ENCODE data around the gene PTGR3.

Gene PTGR3

GRCh38 chr18:75183524-75183923 is 25.4 kb downstream of the PTGR3 start (continued):
- TF ChIP-seq CSRNP3 (CRISPR knock-in tag; IDR thresholded peaks at IDR 0.05) (no peak), PPARA (CRISPR knock-in tag; IDR thresholded peaks at IDR 0.05; ENCODE audit: borderline replicate concordance) (no peak), POU6F1 (CRISPR knock-in tag; IDR thresholded peaks at IDR 0.05; ENCODE audit: borderline replicate concordance, low read depth) (no peak), PATZ1 (CRISPR knock-in tag; IDR thresholded peaks at IDR 0.05; ENCODE audit: borderline replicate concordance) (no peak), ARNTL (CRISPR knock-in tag; IDR thresholded peaks at IDR 0.05; ENCODE audit: borderline replicate concordance, low read depth) (no peak), TCF4 (CRISPR knock-in tag; IDR thresholded peaks at IDR 0.05; ENCODE audit: borderline replicate concordance) (no peak)

GRCh38 chr18:75179819-75180600 is 28.9 kb downstream of the PTGR3 start:
- ATAC-seq = no peak

GRCh38 chr18:75178376-75178775 is 30.6 kb downstream of the PTGR3 start:
- no peak for ATAC-seq
- TF ChIP-seq ZFP3 (CRISPR knock-in tag; IDR thresholded peaks at IDR 0.05) = no peak
- no peak for TF ChIP-seq CSRNP3 (CRISPR knock-in tag; IDR thresholded peaks at IDR 0.05)
- TF ChIP-seq TSHZ2 (CRISPR knock-in tag; IDR thresholded peaks at IDR 0.05) = no peak
- TF ChIP-seq ZFP30 (CRISPR knock-in tag; IDR thresholded peaks at IDR 0.05) = no peak
- TF ChIP-seq PPARA (CRISPR knock-in tag; IDR thresholded peaks at IDR 0.05; ENCODE audit: borderline replicate concordance) = no peak

More at GRCh38 chr18:75179819-75180600, 28.9 kb downstream of the PTGR3 start:
- TF ChIP-seq CSDC2 (CRISPR knock-in tag; IDR thresholded peaks at IDR 0.05) (no peak), ZNF8 (CRISPR knock-in tag; IDR thresholded peaks at IDR 0.05) (no peak), ESRRG (CRISPR knock-in tag; IDR thresholded peaks at IDR 0.05) (no peak), BACH2 (CRISPR knock-in tag; IDR thresholded peaks at IDR 0.05; ENCODE audit: borderline replicate concordance) (no peak), PPARA (CRISPR knock-in tag; IDR thresholded peaks at IDR 0.05; ENCODE audit: borderline replicate concordance) (no peak), SNAI2 (CRISPR knock-in tag; IDR thresholded peaks at IDR 0.05) (no peak), ZFP30 (CRISPR knock-in tag; IDR thresholded peaks at IDR 0.05) (no peak), TCF4 (CRISPR knock-in tag; IDR thresholded peaks at IDR 0.05; ENCODE audit: borderline replicate concordance) (no peak), ARNTL (CRISPR knock-in tag; IDR thresholded peaks at IDR 0.05; ENCODE audit: borderline replicate concordance, low read depth) (no peak), CREB5 (CRISPR knock-in tag; IDR thresholded peaks at IDR 0.05; ENCODE audit: low read depth) (no peak), ISL1 (CRISPR knock-in tag; IDR thresholded peaks at IDR 0.05) (no peak), GLIS3 (CRISPR knock-in tag; IDR thresholded peaks at IDR 0.05) (no peak), CSRNP3 (CRISPR knock-in tag; IDR thresholded peaks at IDR 0.05) (no peak)

Measured in SK-N-SH treated with all-trans-retinoic acid at 6 μM for 48 hours (cell line).